SK-N-SH (cell line): ENCODE data around the gene ZER1.

Source experiments
- CHD2 ChIP-seq: fragments of 150-350 bp; IDR thresholded peaks from 2 replicates; pipeline ENCODE4 v1.6.1; 2018; ENCODE audit warnings: low read length; ENCODE audit not compliant: partially characterized antibody
- ELF1 ChIP-seq: IDR thresholded peaks from 2 replicates; pipeline ENCODE4 v1.4.0; 2012
- EP300 ChIP-seq, 2 experiments: IDR thresholded peaks; 2 replicates each; pipeline versions ENCODE4 v1.4.0 to v1.6.1; 2012; ENCODE audit warnings: borderline replicate concordance in 1 of 2, low read depth in 1 of 2, low read length in 1 of 2
- EZH2phosphoT487 ChIP-seq: fragments of 200-600 bp; sonication (generic); IDR thresholded peaks from 2 replicates; pipeline ENCODE4 v1.6.1; 2017; ENCODE audit warnings: low read depth, mixed run types, mild to moderate bottlenecking, antibody characterized with exemption, moderate library complexity, borderline replicate concordance
- FOXM1 ChIP-seq: IDR thresholded peaks from 2 replicates; pipeline ENCODE4 v1.4.0; 2012; ENCODE audit warnings: low read depth, mild to moderate bottlenecking
- MEF2A ChIP-seq: IDR thresholded peaks from 2 replicates; pipeline ENCODE4 v1.4.0; 2012; ENCODE audit warnings: low read depth, borderline replicate concordance
- POLR2AphosphoS5 ChIP-seq: IDR thresholded peaks from 2 replicates; pipeline ENCODE4 v1.6.1; 2012; ENCODE audit warnings: low read depth, low read length
- RAD21 ChIP-seq: IDR thresholded peaks from 2 replicates; pipeline ENCODE4 v1.6.1; 2012; ENCODE audit warnings: mild to moderate bottlenecking, low read length
- RXRA ChIP-seq: IDR thresholded peaks from 2 replicates; pipeline ENCODE4 v1.4.0; 2012; ENCODE audit warnings: low read depth, mild to moderate bottlenecking, borderline replicate concordance
- SIN3A ChIP-seq: IDR thresholded peaks from 2 replicates; pipeline ENCODE4 v1.6.1; 2012; ENCODE audit warnings: low read depth, mild to moderate bottlenecking, low read length, moderate library complexity, borderline replicate concordance
- TF ChIP-seq, protein P1 (sequence below): fragments of 200-600 bp; sonication (generic); IDR thresholded peaks from 2 replicates; pipeline ENCODE4 v1.6.1; 2017; ENCODE audit warnings: antibody characterized with exemption, mild to moderate bottlenecking, moderate library complexity
- TF ChIP-seq, protein P2 (sequence below): IDR thresholded peaks from 2 replicates; pipeline ENCODE4 v1.4.0; 2012; ENCODE audit warnings: low read depth, borderline replicate concordance
- TF ChIP-seq, protein P3 (sequence below): IDR thresholded peaks from 2 replicates; pipeline ENCODE4 v1.6.1; 2012; ENCODE audit warnings: mild to moderate bottlenecking, low read depth, low read length, moderate library complexity

DNA sequence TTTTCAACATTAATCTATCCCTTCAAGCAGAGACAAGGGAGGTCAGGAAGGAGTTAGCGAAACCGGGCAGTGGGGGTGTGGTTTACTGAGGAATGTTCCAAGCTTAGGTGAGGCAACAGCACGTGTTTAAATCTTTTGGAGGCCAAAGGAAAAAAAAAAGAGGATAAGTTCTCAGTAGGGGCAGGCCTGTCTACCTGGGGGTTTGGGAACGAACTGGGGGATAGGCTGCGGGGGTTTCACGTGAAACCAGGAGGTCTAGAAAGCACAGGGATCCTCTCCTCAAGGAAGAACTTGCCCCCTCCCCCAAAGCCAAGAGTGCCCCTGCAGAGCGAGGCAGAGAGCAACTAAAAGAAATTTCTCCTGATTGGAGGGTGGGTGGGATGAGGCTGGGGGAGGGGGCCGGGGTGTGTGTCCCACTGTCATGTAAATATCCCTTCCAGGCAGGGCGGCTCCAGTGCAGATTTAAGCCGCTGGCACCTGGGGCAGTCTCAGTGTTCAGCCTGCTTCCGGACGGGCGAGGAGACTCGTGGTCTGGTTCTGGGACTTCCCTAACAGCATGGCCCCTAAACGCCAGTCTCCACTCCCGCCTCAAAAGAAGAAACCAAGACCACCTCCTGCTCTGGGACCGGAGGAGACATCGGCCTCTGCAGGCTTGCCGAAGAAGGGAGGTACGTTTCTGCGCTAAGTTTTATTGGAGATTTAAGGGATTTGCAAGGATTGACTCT, 88.2 kb downstream of the ZER1 start:
- no peak for TF ChIP-seq POLR2AphosphoS5
- TF ChIP-seq EP300 (IDR thresholded peaks at IDR 0.05; ENCODE audit: borderline replicate concordance in 1 of 2, low read depth in 1 of 2, low read length in 1 of 2): no peak
- TF ChIP-seq, protein P1, sequence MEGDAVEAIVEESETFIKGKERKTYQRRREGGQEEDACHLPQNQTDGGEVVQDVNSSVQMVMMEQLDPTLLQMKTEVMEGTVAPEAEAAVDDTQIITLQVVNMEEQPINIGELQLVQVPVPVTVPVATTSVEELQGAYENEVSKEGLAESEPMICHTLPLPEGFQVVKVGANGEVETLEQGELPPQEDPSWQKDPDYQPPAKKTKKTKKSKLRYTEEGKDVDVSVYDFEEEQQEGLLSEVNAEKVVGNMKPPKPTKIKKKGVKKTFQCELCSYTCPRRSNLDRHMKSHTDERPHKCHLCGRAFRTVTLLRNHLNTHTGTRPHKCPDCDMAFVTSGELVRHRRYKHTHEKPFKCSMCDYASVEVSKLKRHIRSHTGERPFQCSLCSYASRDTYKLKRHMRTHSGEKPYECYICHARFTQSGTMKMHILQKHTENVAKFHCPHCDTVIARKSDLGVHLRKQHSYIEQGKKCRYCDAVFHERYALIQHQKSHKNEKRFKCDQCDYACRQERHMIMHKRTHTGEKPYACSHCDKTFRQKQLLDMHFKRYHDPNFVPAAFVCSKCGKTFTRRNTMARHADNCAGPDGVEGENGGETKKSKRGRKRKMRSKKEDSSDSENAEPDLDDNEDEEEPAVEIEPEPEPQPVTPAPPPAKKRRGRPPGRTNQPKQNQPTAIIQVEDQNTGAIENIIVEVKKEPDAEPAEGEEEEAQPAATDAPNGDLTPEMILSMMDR: no peak
- TF ChIP-seq, protein P2, sequence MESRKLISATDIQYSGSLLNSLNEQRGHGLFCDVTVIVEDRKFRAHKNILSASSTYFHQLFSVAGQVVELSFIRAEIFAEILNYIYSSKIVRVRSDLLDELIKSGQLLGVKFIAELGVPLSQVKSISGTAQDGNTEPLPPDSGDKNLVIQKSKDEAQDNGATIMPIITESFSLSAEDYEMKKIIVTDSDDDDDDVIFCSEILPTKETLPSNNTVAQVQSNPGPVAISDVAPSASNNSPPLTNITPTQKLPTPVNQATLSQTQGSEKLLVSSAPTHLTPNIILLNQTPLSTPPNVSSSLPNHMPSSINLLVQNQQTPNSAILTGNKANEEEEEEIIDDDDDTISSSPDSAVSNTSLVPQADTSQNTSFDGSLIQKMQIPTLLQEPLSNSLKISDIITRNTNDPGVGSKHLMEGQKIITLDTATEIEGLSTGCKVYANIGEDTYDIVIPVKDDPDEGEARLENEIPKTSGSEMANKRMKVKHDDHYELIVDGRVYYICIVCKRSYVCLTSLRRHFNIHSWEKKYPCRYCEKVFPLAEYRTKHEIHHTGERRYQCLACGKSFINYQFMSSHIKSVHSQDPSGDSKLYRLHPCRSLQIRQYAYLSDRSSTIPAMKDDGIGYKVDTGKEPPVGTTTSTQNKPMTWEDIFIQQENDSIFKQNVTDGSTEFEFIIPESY: no peak
- TF ChIP-seq ELF1: no peak
- TF ChIP-seq EZH2phosphoT487: no peak
- TF ChIP-seq, protein P3, sequence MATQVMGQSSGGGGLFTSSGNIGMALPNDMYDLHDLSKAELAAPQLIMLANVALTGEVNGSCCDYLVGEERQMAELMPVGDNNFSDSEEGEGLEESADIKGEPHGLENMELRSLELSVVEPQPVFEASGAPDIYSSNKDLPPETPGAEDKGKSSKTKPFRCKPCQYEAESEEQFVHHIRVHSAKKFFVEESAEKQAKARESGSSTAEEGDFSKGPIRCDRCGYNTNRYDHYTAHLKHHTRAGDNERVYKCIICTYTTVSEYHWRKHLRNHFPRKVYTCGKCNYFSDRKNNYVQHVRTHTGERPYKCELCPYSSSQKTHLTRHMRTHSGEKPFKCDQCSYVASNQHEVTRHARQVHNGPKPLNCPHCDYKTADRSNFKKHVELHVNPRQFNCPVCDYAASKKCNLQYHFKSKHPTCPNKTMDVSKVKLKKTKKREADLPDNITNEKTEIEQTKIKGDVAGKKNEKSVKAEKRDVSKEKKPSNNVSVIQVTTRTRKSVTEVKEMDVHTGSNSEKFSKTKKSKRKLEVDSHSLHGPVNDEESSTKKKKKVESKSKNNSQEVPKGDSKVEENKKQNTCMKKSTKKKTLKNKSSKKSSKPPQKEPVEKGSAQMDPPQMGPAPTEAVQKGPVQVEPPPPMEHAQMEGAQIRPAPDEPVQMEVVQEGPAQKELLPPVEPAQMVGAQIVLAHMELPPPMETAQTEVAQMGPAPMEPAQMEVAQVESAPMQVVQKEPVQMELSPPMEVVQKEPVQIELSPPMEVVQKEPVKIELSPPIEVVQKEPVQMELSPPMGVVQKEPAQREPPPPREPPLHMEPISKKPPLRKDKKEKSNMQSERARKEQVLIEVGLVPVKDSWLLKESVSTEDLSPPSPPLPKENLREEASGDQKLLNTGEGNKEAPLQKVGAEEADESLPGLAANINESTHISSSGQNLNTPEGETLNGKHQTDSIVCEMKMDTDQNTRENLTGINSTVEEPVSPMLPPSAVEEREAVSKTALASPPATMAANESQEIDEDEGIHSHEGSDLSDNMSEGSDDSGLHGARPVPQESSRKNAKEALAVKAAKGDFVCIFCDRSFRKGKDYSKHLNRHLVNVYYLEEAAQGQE: no peak
- TF ChIP-seq CHD2: no peak
- no peak for TF ChIP-seq SIN3A
- TF ChIP-seq FOXM1: no peak
- no peak for TF ChIP-seq RXRA
- no peak for TF ChIP-seq RAD21
- no peak for TF ChIP-seq MEF2A
